NCI-H1048 (cell line): ENCODE data around the gene GTF2F2.

Source experiments
- DNase-seq: peaks from one replicate; lab custom pipeline; 2025; lab: John Stamatoyannopoulos, UW

GTF2F2 gene, protein sequence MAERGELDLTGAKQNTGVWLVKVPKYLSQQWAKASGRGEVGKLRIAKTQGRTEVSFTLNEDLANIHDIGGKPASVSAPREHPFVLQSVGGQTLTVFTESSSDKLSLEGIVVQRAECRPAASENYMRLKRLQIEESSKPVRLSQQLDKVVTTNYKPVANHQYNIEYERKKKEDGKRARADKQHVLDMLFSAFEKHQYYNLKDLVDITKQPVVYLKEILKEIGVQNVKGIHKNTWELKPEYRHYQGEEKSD

DNA sequence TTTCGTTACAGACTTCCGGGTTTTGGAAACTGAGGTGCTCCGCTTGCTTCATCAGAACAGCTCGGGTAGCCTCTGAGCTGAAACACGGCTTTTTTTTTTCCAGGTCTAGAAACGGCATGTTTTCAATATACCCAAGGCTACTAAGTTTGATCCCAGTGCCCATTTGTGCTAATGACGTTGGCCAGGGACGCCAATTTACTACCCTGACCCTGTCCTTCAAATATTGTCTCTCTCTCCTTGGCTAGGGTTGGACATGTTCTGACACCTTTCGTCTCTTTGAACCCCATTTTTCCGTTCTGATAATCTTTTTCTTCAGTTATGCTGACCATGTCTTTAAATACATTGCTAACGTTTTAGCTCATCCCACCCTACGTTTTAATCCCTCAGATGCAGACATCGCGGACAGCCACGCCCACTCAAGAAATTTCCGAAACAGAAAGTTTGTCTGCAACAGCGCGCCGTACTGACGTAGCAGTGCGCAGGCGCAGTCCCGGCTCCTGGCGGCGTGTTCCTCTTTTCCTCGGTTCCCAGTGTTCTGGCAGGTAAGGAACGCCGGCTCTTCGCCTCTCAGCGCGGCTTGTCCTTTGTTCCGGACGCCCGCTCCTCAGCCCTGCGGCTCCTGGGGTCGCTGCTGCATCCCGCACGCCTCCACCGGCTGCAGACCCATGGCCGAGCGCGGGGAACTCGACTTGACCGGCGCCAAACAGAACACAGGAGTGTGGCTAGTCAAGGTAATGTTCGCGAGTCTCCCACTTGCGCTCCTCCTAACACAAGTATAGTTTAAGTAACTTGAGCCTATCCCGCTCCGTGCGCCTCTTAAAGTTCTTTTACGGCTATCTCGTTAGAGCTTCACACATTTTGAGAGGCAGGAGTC lies at the start of gene GTF2F2:
GTF2F2 (plus strand) TSS at position 520 of the 874 bp plus-strand sequence; CDS start at position 666, 146 bp downstream.
- peak; percentile 42 for DNase-seq

GRCh38 chr13:45073809-45074208 lies 46.5 kb upstream of the GTF2F2 start:
- DNase-seq, result no peak

DNA sequence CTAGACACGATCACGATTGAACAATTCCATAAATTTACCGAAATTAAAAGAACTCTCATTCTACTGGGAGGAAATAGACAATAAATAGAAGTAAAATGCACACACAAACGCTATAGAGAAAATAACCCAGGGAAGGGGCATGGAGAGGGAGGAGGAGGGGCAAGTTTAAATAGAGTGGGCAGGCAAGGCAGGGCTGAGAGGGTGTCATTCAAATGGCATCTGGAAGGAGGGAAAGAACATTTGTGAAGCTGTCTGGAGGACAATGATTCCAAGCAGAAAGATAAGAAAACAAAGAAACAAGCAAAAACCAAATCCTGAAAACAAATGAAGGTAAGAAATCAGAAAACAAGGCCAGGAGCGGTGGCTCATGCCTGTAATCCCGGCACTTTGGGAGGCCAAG lies 45.6 kb upstream of the GTF2F2 start:
- no peak for DNase-seq

- DNase-seq, result no peak
Measured at GRCh38 chr13:45078003-45078402, 42.3 kb upstream of the GTF2F2 start.

DNA sequence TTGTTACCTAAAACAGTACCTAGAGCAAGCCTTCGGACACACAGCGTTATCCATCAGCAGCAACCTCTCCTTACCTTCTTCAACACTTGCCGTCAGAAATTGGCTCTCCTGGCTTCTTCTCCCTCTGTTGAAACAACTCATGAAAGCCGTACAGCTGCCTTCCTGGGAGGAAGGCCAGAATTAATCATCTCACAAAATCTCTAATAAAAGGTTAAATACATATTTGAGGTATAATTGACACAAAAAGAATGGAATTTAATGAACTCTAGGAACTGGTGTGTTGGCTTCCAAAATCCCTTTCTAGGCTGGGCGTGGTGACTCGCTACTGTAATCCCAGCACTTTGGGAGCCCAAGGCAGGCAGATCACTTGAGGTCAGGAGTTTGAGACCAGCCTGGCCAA lies 37.3 kb upstream of the GTF2F2 start:
- no peak for DNase-seq

- no peak for DNase-seq
Measured at GRCh38 chr13:45084515-45084914, 35.8 kb upstream of the GTF2F2 start.

GRCh38 chr13:45086484-45086883 lies 33.8 kb upstream of the GTF2F2 start:
- no peak for DNase-seq

DNA sequence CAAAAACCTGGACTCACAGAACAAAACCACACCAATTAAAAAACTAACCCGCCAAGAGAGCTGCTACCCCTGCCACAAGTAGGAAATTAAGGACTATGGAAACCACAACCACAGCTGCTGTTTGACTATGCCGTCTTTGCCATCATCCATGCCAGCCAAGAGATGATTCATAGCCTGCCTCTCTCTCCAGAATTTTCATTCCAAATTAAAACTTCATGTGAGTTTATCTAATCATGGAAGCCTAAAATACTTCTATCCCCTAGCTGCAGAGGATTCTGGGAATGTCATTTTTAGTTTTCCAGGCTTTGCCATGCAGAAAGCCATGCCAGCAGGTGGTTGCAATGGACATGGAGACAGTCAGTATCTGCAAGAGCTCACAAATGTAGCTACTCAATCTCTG lies 27.6 kb upstream of the GTF2F2 start:
- no peak for DNase-seq

GRCh38 chr13:45100573-45101262 lies 19.6 kb upstream of the GTF2F2 start:
- no peak for DNase-seq

- no peak for DNase-seq
Measured at GRCh38 chr13:45101327-45102018, 18.8 kb upstream of the GTF2F2 start.

GRCh38 chr13:45102136-45102507 lies 18.2 kb upstream of the GTF2F2 start:
- no peak for DNase-seq

DNA sequence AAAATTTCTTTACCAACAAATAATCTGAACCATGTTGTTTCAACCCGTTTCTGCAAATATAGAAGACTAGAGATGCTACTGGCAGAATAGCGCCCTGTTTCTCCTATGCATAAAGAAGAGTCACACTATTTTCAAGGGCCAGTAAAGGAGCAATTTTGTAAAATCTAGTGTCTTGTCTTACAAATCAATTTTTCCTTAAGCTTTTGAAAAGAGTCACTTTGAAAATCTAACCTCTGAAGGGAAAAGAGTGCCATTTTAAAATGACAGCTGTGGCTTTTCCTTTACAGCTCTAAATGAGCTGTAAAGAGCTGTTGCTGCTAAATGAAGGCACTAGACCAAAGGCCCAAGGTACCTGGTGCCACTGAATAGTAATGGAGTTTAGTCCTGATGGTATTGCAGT lies 16.9 kb upstream of the GTF2F2 start:
- DNase-seq, result no peak

GRCh38 chr13:45104261-45104660 lies 16.0 kb upstream of the GTF2F2 start:
- no peak for DNase-seq

- no peak for DNase-seq
Measured at GRCh38 chr13:45105895-45106294, 14.4 kb upstream of the GTF2F2 start.

DNA sequence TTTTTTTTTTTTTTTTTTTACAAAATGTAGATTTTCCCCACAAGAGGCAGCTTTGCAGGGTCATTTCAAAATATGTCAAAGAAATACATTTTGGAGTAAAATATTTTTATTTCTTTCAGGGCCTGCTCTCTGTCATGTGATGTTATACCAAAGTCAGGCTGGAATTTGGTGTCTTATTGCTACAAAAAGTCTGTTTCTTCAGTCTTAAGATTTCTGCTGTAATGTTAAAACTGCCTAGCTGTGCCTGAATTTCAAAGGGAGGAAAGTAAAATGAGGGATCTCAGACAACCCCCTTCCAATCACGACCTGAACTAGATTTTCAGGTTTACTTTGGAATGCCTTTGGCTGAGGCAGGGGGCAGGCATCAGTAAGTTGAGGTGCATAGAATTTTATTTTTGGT lies 12.8 kb upstream of the GTF2F2 start:
- DNase-seq, result no peak

DNA sequence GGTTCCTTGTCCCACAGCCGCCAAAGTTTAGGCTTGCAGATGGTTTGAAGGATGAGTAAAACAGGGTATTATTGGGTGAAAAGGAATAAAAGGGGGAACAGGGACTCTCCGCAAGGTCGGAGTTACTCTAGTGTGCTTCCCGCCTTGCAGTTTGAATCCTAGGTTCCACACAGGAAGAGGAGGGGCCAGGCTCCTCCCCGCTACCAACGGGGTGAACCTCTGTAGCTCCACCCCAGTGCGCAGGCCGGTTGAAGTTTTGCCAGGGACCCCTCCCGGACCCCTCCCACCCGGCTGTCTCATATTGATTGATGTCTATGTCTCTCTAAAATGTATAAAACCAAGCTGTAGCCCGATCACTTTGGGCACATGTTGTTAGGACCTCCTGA lies 11.6 kb upstream of the GTF2F2 start:
- no peak for DNase-seq

DNA sequence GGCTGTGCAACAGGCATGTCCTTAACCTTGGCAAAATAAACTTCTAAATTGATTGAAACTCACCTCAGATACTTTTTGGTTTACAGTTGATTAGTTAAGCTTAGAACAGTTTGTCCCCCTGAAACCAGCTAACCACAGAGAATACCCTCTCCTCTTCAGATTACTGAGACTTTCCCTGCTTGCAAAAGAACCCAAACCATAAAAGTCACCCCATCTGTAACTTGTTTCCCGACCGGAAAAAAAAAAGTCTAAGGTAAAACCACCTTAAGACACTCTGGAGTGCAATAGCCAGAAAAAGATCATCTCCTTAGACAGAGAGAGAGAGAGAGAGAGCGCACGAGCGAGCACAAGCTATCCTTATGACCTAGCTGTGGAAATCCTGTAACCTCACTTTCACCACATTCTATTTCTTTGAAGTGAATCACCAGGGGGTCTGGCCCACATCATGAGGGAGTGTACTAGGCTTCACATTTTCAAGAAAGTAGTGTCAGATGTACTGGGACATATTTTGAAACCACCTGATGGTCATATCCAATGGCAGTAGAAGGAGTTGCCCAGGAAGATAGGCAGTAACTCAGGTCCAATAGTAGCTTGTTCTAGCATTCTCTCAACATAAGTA lies 11.1 kb upstream of the GTF2F2 start:
- no peak for DNase-seq

DNA sequence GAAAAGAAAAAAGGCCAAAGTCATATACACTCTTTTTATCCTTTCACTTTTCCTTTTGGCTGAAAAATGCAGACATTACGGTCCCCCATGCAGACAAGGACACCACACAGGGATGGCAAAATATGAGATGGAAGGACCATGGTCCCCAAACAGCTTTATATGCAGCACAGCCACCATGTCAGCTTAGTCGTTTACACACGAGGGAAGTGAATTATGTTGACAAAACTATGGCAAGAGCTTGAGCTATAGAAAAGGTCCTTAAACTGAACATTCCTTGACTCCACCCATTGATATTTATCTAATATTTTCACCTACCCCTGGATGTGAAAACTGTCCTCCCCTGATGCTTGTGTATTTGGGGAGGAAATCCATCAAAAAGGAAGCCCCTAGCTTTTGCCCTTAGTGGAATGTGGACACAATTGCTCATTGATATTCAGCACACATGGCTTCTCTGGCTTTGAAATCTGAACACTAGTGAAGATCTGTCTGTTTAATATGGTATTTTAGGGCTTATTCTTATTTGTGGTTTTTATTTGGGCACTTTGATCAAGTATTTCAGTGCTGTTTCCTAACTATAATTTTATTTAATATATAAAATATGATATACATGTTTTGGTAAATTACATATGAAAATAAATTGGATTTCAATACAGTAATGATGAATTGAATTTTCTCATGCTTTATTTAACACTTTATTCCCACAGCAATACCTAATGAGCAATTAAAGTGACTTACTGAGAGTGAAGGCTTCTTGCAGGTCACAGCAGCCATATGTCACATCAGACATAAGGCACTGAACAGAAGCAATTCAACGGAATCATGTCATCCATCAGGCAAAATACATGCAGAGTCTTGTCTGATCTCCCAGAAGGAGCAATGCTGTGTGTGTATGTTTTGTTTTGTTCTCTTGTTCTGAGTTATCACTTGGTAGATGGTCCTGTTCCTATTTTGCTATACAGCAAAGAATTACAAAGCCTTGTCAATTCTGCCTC lies 6.8 kb upstream of the GTF2F2 start:
- no peak for DNase-seq

DNA sequence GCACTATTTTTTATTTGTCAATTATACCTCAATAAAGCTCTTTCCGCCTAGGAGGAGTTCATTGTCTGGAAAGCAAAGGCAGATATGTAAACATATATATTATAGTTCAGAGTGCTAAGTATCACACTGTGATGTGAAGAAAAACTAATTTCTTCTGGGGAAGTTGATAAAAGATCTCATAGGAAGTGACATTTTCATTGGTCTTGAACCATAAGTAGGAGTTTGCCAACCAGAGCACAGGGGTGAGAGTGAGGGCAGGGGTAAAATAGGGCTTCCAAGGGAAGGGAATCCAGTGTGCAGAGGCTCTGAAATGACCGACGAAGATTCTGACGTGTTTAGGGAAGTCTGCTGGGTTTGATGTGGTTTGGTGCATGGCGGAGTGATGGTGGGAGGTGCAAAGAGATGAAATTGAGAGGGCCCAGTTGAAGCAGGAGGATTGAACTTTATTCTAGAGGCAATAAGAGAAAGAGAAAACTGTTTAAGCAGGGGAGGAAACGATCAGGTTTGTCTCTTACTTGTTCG lies 780 bp upstream of the GTF2F2 start:
- DNase-seq, result no peak
